Transverse colon (tissue), 4 donors: ENCODE results near the gene ZFHX3. TPM values are rescaled to one million over a fixed set of nuclear protein-coding genes. Genes with fewer than 3 reads are reported as not detected.
"Not testable (repeated sequence)": the region's sequence is repeated elsewhere in the genome, so short reads cannot be mapped to it uniquely, and the experiment has no call there.

Experiments used
- DNase-seq: peaks from one replicate; pipeline ENCODE4 v3.0.0-alpha.2; 2019
- H3K27ac ChIP-seq, 4 donors: fragments of 200-600 bp; sonication (generic); 2 replicates each; pipeline ENCODE4 v1.5.1; 2016 to 2018; ENCODE audit warnings: inconsistent platforms in 4 of 4
- H3K27me3 ChIP-seq: fragments of 200-600 bp; sonication (generic); 2 replicates; pipeline ENCODE4 v1.5.1; 2017; ENCODE audit warnings: inconsistent platforms
- H3K36me3 ChIP-seq, 4 donors: fragments of 200-600 bp; sonication (generic); 2 replicates each; pipeline ENCODE4 v1.5.1; 2017 to 2019; ENCODE audit warnings: inconsistent platforms in 4 of 4
- H3K4me1 ChIP-seq, 4 donors: fragments of 200-600 bp; sonication (generic); 2 replicates each; pipeline ENCODE4 v1.5.1; 2017 to 2020; ENCODE audit warnings: inconsistent platforms in 4 of 4
- H3K4me3 ChIP-seq, 4 donors: fragments of 200-600 bp; sonication (generic); 1 replicate in 1 of 4; 2 replicates in 3 of 4; pipeline versions ENCODE4 v1.5.1 to v1.6.1; 2017 to 2019; ENCODE audit warnings: inconsistent platforms in 4 of 4
- H3K9me3 ChIP-seq, 2 donors: fragments of 200-600 bp; sonication (generic); 2 replicates each; pipeline ENCODE4 v1.5.1; 2017 to 2019; ENCODE audit warnings: inconsistent platforms in 2 of 2
- EP300 ChIP-seq: sonication (generic); formaldehyde crosslinking; IDR thresholded peaks from one replicate; pipeline ENCODE4 v1.6.1; 2017; ENCODE audit warnings: antibody characterized with exemption, low read depth
- POLR2A ChIP-seq: fragments of 450-650 bp; IDR thresholded peaks from one replicate; pipeline ENCODE4 v1.6.1; 2016; ENCODE audit warnings: antibody characterized with exemption, mild to moderate bottlenecking, moderate library complexity
- POLR2AphosphoS5 ChIP-seq, 3 donors: sonication (generic); formaldehyde crosslinking; IDR thresholded peaks; one replicate each; pipeline ENCODE4 v1.6.1; 2016; ENCODE audit warnings: antibody characterized with exemption in 3 of 3
- WGBS, 2 donors: methylation state at CpG; one replicate each; pipeline ENCODE4 v1.1.5; 2018; ENCODE audit warnings: low coverage in 1 of 2; 5-methylcytosine and 5-hydroxymethylcytosine counted together
- in situ Hi-C, 4 donors: fragments of 200-750 bp; cut with MboI; loops; one replicate each; pipeline versions ENCODE4 v1.15.0 to v1.15.1; 2017; ENCODE audit warnings: low sequenced_read_pairs in 3 of 4, low pct_ligation_motif_present in 1 of 4, low pct_unique_long_range_greater_than_20kb in 1 of 4
- intact Hi-C: fragments of 100-400 bp; cut with DNase I; formaldehyde crosslinking; loops from one replicate; pipeline ENCODE4 v1.15.1; 2023; ENCODE audit warnings: low total_unique reads
- total RNA-seq, 4 donors: library from RNA; depleted of rRNA; stranded (reverse); fragments of >200 nt; gene quantifications; one replicate each; pipeline ENCODE4 v1.1.0, GENCODE V29; 2016
- TF ChIP-seq, protein P1 (sequence below), 5 experiments: fragments of 200-600 bp in 3 of 5; fragments of 450-650 bp in 2 of 5; sonication (generic) in 3 of 5; IDR thresholded peaks; 1 replicate in 2 of 5; 2 replicates in 3 of 5; pipeline ENCODE4 v1.5.1; 2016 to 2017; ENCODE audit warnings: antibody characterized with exemption in 5 of 5, inconsistent platforms in 3 of 5, mild to moderate bottlenecking in 2 of 5, moderate library complexity in 1 of 5

Gene ZFHX3
- total RNA-seq, 4 donors from 2014 or later = 12.3 to 23.7 (median 15.3) TPM

GRCh38 chr16:72997141-72997542 lies 50.8 kb downstream of the ZFHX3 start:
- H3K4me1 ChIP-seq = peaks cover 11 to 41% (median 33%) of the 10 kb centered on the region in 4 donors
- no peak overlapping the region for H3K4me3 ChIP-seq
- intact Hi-C loops (no loop called here), in situ Hi-C loops (no loop called here)
- 74 to 79% methylated on average over 2 to 7 of the region's 7 CpGs for WGBS, 2 donors
- peak overlapping the region; percentile 26 to 55 (median 46) for H3K27ac ChIP-seq
- H3K9me3 ChIP-seq = no peaks in the 10 kb centered on the region
- TF ChIP-seq POLR2A (no peak), POLR2AphosphoS5 (IDR thresholded peaks at IDR 0.05) (peak in 2 of 3 donors; percentile 31 to 55)
- no peaks in the 10 kb centered on the region for H3K36me3 ChIP-seq
- no peak for DNase-seq
- no peaks in the 10 kb centered on the region for H3K27me3 ChIP-seq

DNA sequence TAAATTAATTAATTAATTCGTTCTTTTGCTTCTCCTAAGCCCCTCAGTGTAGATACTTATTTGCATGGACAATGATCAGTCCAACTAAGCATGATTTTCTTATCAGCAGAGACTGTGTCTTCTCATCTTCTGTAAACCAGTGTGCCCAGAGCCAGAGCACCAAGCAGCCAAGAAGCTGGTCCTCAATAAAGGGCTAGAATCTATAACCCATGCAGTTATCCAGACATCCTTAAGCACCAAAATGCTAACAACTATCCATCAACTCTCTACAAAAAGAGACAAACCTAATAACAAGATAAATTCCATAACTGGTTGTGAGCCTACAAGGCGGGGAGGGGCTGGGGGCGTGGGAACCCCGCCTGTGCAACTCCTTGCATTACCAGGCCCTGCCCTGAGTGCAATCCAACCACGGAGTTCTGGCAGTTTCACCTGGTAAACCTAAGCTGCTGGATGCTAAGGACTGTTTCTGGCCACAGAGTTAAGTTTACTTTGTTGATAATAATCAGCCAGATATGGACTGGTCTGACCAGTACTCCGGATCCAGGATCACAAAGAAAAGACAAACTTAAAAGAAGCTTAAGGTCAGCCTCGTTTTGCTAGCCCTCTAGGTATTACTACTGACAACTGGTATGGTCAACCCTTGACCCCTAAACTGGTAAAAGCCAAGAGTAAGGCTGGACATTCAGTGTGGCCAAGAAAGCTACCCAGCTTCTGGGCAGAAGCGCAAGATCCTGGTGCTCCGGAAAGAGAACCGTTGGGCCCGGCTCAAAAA lies 51.5 kb downstream of the ZFHX3 start:
- Histone ChIP-seq H3K27me3 (no peaks in the 10 kb centered on the region), H3K9me3 (no peaks in the 10 kb centered on the region), H3K4me1 (peaks cover 11 to 47% (median 34%) of the 10 kb centered on the region in 4 donors), H3K36me3 (no peaks in the 10 kb centered on the region), H3K27ac (peak overlapping the region; percentile 26 to 55 (median 46)), H3K4me3 (no peak overlapping the region)
- DNase-seq = peak; percentile 44
- 44 to 67% methylated on average over 2 to 10 of the region's 11 CpGs for WGBS, 2 donors
- in situ Hi-C loops = no loop called here
- intact Hi-C loops = no loop called here
- no peak for TF ChIP-seq EP300
- no peak for TF ChIP-seq POLR2A

- DNase-seq, H3K36me3 ChIP-seq, in situ Hi-C loops, H3K27me3 ChIP-seq, H3K4me3 ChIP-seq, intact Hi-C loops, H3K9me3 ChIP-seq: not testable (repeated sequence)
- Histone ChIP-seq H3K27ac (peak overlapping the region; percentile 26 to 55 (median 46)), H3K4me1 (peaks cover 11 to 53% (median 36%) of the 10 kb centered on the region in 4 donors)
- 89% methylated on average over 9 of the region's 9 CpGs; no CpG with 5 or more reads in 1 of the 2 donors for WGBS, 2 donors
Measured at GRCh38 chr16:72995882-72996270, 52.1 kb downstream of the ZFHX3 start.

- WGBS, 2 donors = 67 to 72% methylated on average over 3 to 18 of the region's 18 CpGs
- peak overlapping the region in 2 of 4 donors; percentile 6 to 42 for H3K27ac ChIP-seq
Measured at GRCh38 chr16:72995151-72995881, 52.6 kb downstream of the ZFHX3 start.

DNA sequence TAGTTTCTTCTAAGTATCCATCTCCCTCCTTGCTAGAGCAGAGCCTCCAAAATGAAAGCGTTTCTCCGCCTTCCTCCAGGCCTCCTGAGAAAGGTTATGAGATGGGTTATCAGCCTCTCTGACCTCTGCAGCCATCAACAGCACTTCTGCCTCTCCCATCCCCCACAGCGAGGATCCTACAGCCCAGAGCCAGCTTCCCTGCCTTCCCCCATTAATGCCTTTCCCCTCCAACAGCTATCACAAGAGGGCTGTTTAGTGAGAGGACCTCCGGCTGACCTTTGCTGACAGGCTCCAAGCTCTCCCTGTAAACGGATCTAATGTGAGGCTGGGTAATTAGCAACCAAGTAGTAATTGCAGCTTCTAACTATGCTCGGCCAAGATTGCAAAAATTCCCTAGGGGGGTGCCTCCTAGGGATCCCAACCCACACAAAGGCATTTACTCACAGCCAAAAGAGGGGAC lies 55.8 kb downstream of the ZFHX3 start:
- no peak overlapping the region for H3K4me3 ChIP-seq
- intact Hi-C loops (no loop called here), in situ Hi-C loops (no loop called here)
- peaks cover 23 to 63% (median 42%) of the 10 kb centered on the region in 4 donors for H3K4me1 ChIP-seq
- peak overlapping the region; percentile 67 to 85 (median 80) for H3K27ac ChIP-seq
- no peaks in the 10 kb centered on the region for H3K27me3 ChIP-seq
- no peak for DNase-seq
- TF ChIP-seq, protein P1, sequence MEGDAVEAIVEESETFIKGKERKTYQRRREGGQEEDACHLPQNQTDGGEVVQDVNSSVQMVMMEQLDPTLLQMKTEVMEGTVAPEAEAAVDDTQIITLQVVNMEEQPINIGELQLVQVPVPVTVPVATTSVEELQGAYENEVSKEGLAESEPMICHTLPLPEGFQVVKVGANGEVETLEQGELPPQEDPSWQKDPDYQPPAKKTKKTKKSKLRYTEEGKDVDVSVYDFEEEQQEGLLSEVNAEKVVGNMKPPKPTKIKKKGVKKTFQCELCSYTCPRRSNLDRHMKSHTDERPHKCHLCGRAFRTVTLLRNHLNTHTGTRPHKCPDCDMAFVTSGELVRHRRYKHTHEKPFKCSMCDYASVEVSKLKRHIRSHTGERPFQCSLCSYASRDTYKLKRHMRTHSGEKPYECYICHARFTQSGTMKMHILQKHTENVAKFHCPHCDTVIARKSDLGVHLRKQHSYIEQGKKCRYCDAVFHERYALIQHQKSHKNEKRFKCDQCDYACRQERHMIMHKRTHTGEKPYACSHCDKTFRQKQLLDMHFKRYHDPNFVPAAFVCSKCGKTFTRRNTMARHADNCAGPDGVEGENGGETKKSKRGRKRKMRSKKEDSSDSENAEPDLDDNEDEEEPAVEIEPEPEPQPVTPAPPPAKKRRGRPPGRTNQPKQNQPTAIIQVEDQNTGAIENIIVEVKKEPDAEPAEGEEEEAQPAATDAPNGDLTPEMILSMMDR (IDR thresholded peaks at IDR 0.05) = no peak
- TF ChIP-seq EP300 = no peak
- no peak for TF ChIP-seq POLR2AphosphoS5 (IDR thresholded peaks at IDR 0.05)
- no peak for TF ChIP-seq POLR2A
- H3K36me3 ChIP-seq = no peaks in the 10 kb centered on the region
- no peaks in the 10 kb centered on the region for H3K9me3 ChIP-seq
- 68% methylated on average over 6 of the region's 6 CpGs; no CpG with 5 or more reads in 1 of the 2 donors for WGBS, 2 donors

More at GRCh38 chr16:72995151-72995881, 52.6 kb downstream of the ZFHX3 start:
- TF ChIP-seq, protein P1 (IDR thresholded peaks at IDR 0.05) = peak; percentile 43 to 70 (median 52)
- TF ChIP-seq EP300 = no peak
- Histone ChIP-seq H3K27me3 (no peaks in the 10 kb centered on the region), H3K4me3 (no peak overlapping the region), H3K36me3 (no peaks in the 10 kb centered on the region), H3K9me3 (no peaks in the 10 kb centered on the region), H3K4me1 (peaks cover 11 to 53% (median 35%) of the 10 kb centered on the region in 4 donors)
- intact Hi-C loops (no loop called here), in situ Hi-C loops (no loop called here)
- DNase-seq = peak; percentile 34
